ENCODE results near the gene ARSI.

Gene ARSI

DNA sequence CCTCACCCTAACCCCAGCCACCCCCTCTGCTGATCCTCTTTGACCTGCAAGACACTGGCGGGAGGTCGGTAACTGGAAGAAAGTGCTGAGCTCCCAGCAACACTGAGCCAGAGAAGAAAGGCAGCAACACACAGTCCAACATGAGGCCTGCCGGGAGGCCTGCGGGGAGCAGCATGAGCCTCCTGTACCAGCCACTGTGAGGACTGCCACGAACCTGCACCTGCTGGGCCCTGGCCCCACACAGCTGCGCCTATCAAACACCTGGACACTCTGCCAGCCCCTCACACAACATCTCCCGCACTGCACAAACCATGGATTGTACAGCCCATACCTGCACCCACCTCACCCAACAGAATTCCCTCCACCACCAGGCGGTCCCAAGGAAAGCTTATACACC, 31.4 kb downstream of the ARSI start:
- no peak for DNase-seq

DNA sequence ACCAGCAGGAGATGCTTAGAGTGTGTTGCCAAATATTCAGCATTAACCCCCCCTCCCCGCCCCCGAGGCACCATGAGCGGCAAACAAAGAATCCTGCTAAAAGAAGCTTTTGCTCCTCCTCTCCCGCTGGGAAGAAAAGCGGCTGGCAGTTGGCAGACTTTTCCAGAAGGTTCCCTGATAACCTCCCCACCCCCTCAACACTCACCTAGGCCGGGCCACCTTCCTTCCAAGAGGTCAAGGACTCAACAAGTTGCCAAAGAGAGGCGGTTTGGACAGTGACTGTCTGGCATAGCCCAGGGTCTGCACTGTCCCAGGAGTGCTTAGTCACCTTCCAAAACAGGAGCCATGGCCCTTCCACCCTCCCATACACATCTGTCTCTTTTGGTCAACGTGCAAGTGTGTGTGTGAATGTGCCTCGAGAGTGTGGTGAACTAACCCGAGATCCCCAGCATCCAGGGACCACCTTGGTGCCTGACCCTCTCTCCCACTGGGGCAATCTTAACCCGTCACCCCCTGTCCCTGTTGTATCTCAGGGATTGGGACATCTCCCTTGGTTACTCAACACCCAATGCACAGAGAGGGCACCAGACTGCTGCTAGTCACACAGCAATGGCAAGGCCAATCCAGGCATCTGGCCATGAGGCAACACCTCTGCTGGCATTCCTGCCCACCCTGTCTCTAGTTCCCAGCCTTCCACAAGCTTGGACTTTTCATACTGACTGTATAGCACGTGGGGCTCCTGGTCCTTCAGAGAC, 32.0 kb downstream of the ARSI start:
- DNase-seq, result peak in 1 of 58 donors; percentile 24

DNA sequence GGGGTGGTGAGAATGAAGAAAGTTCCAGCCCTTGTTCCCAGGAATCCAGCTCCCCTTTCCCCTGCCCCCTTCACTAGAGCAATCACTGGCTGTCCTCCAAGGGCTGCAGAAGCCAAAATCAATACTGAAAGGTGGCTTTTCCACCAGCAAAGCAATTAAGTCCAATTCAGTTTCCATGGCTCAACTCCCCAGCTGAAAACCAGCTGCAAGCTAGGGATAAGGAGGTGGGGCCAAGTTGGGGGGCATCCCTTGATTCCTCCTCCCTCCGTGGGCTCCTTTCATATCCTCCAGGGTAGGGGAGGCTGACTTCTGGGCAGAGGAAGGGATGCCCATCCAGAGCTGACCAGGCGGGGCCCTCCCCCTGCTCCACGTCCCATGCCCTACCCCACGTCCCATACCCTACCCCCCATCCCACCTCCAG, 35.8 kb downstream of the ARSI start:
- no peak for DNase-seq

DNA sequence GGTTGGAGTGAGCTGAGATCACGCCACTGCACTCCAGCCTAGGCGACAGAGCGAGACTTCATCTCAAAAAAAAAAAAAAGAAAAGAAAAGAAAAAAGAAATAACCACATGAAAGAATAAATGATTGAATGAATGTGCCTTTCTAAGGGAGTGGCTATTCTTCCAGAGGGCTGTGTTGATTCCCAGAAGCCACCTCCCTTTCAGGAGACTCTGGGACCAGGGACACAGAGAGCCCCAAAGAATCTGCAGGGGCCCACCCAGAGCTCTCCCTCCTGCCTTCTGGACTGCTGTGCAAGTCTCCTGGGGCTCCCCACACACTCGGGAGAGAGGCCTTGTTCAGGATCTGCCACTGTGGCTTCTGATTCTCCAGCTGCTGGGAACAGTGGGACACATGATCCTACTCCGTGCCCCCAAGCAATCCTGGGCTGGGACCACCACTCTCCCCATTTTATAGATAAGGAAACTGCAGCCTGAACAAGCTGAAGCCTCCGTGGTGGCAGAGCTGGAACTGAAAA, 36.8 kb downstream of the ARSI start:
- DNase-seq, result no peak

DNA sequence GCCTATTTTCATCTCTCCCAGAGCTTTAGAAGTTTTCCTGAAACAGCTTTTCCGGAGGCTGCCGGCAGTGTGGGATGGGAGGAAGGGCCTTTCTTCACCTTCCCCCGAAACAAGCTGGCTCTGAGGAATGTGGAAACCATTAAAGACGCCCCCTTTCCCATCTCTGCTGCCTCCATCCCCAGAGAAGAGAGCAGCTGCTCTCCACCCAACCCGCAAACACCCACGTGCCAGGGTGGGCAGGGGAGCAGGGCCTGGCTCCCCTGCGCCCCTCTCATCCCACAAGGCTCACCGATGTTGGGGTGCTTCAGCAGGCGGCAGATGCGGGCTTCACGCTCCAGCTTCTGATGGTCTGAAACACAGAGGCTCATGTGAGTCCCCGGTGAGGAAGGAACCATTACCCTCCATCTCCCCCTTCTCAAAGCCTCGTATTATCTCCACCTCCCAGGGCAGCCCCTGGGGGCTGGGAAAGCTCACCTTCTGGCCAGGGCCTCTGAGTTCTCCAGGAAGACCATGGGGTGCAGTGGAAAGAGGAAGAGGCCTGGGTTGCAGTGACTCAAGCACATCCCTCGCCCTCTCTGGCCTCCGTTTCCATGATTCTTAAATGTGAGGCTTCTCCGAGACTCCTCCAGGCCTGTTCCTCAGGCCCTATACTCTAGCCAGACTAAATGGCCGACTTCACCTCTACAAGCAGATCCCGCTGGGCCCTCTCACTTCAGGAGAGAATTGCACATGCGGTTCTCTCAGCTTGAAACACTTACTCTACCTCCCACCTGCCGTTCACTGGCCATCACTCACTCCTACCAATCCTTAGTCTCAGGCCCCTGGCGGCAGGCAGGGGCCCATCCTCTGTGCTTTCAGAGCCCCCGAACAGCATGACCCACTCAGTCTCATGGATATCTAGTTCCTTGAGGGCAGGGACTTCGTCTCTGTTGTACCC, 37.8 kb downstream of the ARSI start:
- no peak for DNase-seq

DNA sequence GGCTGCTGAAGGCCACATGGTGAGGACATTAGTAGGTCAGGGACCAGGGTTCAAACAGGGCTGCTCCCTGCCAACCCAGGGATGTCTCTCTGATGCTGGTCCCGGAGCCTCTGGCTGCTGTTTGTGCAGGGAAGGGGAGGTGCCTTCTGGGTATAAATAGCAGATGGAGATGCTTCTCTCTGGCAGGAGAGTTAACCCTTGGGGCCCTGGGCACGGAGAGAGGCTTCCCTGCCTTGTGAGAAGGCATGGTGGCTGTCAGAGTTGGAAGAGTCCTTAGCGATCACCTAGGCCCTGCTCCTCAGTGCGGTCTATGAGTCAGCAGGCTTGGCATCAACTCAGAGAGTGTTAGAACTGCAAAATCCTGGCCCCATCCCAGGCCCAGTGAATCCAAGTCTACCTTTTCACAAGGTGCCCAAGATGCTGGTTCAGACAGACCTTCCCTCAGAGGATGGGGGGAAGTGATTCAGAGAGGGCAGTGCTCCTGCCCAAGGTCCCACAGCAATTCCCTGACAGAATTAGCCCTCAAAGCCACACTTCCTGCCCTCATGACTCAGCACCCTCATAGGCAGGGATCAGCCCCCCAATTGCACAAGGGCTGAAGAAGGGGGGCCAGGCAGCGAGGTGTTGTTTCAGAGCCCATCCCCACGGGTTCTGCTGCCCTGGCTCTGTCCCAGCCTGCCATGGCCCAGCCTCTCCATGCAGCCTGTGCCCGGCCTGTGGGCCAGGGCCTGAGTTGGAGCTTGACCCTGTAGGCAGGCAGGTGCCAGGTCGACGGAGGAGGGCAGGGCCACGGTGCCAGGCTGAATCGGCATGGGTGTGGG, 38.7 kb downstream of the ARSI start:
- peak in 9 of 58 donors; percentile 10 to 73 (median 37) for DNase-seq

DNA sequence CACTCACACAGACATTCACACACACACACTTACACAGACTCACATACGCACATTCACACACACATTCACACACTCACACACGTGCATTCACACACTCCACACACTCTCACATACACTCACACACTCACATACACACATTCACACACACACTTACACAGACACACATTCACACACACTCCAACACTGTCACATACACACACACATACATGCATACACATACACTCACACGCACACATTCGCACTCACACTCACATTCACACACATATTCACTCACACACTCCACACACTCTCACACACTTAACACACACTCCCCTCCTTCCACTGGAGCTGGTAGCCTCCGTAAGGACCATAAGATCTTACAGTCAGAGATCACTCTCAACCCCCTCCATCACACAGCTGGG, 39.3 kb downstream of the ARSI start:
- DNase-seq, result no peak

DNA sequence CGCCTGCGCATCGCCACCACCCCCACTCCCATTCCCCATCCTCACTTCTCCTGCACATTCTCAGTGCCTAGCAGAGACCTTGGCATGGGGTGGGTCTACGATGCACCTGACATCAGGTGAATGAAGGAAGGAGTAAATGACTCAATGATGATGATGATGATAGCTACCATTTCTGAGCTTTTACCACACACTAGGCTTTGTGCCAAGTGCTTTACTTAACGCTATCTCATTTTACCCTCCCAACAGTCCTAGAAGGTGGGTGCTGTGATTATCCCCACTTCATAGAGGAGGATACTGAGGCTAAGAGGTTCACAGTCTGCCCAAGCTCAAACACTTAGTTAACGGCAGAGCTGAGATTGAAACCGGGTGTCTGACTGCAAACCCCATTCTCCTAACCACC, 40.2 kb downstream of the ARSI start:
- DNase-seq, result no peak

DNA sequence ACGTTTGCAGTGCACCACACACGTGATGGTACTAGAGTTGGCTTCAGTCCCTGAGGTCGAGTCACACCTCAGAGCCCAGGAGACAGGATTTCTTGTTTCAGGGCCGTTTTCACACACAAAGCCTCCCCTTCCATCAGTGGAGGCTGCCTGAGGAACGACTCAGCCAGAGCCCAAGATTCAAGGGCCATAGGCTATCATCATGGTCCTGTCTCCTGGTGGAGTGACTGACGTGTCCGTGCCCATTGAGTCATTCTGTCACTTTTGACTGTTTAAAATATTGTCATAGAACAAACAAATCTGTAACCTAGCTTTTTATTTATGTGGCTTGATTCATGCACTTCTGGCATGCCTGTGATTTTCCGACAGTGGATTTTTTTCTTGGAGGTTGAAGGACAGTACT, 41.5 kb downstream of the ARSI start:
- DNase-seq, result no peak

DNA sequence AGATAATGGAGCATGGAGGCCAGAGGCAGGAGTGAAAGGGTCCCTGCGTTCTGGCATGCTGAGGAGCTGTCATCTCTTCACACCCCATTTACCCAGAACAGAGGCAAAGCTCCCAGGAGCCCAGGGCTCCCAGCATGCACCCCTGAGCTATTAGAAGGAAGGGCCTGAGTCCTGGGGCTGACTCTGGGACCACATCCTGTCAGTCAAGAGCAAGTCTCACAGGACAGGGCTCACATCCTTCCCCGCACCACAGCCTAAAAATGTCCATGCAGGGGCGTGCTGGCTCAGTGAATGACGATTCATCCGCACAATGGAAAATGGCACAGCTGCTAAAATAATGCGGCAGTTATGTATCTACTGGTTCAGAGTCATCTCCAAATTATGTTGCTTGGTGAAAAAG, 44.6 kb downstream of the ARSI start:
- peak in 20 of 58 donors; percentile 12 to 66 (median 36) for DNase-seq

DNA sequence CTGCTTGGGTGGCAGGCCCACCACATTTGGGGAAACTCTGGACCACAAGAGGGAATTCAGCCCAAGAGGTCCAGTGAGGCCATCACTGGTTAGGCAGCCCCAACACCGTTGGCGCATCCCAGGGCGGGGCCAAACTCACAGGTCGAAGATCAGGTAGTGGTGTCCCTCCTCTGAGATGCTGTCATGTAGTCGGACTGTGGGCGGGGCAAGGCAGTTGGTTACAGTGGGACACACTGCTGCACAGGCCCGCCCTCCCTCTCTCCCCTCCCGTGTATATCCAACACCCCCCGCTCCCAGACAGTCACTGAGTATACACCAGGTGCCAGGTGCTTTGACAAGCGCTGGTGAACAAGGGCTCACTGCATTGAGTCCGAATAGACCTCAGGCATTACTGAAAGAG, 45.3 kb downstream of the ARSI start:
- DNase-seq, result no peak

DNA sequence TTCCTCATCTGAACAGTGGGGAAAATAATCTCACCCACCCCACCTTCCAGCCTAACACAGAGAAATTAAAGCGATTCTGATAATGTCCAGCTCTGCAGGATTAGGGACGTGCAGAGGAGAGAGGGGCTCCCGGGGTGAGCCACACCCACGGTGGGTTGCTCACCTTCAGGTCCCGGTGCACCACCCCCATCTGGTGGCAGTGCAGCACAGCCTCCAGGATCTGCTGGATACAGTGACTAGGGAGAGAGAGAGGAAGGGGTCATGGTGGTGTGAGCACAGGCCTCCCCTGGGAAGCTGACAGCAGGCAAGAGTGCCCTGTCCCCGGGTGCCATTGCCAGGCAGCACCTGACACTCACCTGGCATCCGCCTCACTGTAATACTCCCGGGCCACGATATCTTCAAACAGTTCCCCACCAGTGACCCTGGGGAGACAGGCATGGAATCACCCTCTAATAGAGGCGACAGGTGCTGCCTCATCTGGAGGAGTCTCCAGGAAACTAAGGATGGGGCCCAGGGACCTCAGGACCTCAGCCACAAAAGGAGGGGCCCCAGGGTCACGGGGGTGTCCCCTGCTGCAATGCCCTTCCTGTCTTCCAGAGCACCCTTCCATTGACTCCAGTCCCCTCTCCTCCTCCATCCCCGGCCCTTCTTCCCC, 46.2 kb downstream of the ARSI start:
- DNase-seq, result no peak

DNA sequence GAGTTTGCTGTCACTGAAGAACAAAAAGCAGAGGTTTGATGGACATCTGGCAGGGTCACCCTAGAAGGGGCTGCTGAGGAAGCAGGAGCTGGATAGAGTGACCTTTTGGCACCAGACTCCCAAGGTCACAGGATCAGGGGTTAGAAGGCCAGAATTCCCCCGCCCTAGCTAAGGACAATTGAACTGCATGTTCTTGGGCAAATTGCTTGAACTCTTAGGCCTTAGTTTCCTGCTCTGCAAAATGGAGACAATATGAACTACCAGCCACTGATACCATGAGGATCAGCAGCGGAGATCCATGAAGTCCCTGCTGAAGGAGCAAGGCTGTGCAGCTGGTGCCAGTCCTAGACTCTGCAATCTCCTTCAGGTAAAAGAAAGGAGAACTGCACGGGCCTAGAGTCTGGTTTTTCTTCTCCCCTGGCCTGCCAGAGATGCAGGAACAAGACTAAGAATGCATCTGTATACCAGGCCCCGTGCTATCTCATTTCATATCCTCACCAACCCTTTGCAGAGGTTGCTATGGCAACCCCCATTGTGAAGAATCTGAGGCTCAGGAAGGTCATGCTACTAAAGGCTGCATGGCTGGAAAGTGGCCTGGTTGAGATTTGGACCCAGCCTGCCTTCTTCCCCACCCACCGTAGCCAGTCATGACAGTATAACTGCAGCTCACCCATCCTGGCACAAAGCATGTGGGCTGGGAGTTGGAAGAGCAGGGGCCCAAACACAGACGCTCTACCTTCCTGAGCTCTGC, 46.9 kb downstream of the ARSI start:
- DNase-seq, result no peak

DNA sequence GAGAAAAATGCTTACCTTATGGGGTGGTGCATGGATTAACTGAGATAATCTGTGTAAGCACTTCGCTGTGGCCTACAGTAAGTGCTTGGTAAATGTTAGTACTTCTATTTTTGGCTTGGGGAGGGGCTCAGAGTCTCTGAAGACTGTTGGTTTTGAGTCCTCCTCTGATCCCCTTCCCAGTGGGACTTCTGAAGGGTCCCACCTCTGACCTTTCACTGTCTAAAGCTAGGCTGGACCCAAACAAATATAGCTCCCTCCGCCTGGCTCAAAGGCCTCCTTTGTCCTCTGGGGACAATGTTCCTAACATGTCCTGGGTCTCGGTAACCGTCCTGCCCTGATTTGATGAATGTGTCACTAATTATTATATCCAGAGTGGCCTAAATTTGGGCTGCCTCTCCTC, 47.9 kb downstream of the ARSI start:
- DNase-seq, result no peak

DNA sequence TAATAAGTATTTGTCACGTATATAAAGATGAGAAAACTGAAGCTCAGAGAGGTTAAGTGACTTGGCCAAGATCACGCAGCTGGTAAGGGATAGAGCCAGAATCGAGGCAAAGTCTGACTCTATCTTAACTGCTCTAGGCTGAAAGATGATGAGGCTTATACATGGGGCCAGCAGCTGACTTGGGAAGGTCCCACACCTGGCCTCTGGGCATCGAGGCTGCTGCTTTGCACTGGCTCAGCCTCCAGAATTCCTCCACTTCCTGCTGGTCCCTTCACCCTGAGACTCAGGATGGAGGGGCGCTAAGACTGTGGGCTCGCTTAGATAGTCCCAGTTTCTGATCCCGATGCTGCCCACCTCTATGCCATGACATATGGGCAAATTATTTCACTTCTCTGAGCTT, 48.3 kb downstream of the ARSI start:
- no peak for DNase-seq

DNA sequence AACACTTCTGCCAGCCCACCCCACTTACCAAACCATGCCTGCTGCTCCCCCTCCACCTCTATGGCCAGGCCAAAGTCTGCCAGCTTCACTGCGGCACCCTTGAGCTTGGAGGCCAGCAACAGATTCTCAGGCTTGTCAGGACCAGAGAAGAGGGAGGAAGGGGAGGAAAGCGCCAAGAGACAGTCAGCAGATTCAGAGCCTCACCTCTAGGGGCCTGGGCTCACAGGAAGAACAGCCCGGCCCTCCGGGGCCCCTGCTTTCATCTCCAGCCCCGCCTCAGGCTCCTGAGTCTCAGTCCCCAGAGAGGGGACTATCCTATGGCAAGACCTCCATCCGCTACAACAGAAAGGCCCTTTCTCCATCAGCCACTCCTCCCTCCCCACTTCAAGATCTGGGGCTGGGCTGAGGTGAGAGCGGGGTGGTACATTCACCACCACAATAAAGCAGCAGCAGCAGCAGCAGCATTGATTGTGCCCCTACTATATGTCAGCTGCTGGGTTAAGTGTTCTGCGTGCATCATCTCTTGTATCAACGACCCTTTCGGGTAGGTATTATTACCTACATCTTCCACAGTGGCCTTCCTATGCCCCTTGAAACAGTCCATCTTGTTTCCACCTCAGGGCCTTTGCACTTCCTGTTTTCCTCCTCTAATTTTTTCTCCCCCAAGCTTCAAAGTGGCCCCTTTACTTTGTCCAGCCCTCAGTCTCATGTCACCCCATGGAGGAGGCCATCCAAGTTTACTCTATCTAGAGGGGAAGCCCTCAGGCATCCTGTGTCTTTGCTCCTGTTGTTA, 49.1 kb downstream of the ARSI start:
- no peak for DNase-seq

DNA sequence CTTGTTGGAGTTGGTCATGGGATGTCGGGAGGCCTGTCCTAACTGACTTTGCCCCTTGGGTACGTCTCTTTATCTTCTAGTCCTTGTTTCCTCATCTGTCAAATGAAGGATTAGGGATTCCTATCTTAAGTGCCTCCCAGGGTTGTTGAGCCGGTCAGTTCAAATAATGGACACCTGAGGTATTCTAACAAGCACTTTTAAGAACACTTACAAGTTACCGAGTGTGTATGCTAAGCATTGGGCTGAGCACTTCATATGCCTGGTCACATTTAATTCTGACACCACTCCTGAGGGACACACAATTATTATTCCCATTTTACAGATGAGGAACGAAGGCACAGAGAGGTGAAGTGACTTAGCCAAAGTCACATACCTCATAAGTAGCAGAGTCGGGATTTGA, 50.2 kb downstream of the ARSI start:
- no peak for DNase-seq

DNA sequence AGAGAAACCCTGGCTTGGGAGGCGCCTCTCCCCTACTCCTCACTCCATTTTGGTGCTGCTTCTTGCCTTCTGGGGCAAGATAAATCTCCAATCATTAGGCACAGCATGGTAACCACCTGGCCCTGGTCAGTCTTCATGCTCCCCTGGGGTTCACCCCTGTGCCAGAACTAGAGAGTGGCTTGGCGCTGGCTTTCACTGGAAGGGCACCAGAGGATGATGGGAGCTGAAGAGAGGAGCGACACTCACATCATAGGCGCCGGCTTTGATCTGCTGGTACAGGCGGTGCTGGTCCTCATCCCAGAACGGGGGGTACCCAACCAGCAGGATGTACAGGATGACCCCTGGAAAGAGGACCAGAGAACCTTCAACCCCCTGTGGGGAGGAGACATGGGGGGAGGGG, 51.2 kb downstream of the ARSI start:
- no peak for DNase-seq

DNA sequence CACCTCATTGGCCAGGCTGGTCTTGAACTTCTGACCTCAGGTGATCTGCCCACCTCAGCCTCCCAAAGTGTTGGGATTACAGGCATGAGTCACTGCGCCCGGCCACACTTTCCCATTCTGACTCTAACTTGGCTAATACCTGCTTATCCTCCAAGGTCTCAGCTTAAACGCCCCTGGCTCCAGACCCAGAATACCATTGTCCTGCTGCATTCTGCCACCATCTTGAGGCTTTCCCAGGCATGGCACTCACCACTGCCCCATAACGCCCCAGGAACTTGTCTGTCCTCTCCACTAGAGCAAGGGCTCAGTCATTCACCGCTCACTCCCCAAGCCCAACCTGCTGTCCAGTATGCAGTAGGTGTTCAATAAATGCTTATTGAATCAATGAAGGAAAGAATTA, 53.0 kb downstream of the ARSI start:
- DNase-seq, result no peak

Data from anterior cingulate cortex (tissue), 58 donors.